GM23248 (cell line): ENCODE data around the gene GNPDA1.

Experiments
- EZH2 ChIP-seq: fragments of 200-600 bp; sonication (generic); IDR thresholded peaks from 2 replicates; pipeline ENCODE4 v1.6.1; 2018; ENCODE audit warnings: antibody characterized with exemption, mild to moderate bottlenecking; ENCODE audit not compliant: insufficient read depth, poor library complexity, severe bottlenecking
- EZH2phosphoT487 ChIP-seq: fragments of 200-600 bp; sonication (generic); IDR thresholded peaks from 2 replicates; pipeline ENCODE4 v1.6.1; 2018; ENCODE audit warnings: antibody characterized with exemption, moderate library complexity, mild to moderate bottlenecking, low read depth; ENCODE audit not compliant: insufficient read depth

DNA sequence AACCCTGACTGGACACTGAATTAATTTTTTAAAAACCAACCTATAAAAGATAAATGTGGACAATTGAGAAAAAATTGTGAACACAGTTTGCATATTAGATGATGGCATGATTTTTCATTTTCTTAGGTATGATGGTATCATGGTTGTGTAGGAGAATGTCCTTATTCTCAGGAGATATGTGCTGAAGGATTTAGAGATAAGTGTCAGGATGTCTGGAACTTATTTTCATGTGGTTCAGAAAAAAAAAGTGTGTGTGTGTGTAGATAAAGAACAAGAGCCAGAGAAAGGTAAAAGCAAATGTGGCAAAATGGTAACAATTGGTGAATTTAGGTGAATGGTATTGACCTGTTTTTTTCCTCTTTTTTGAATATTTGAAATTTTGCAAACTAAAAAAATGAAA is 4.0 kb downstream of the GNPDA1 start:
- TF ChIP-seq EZH2phosphoT487 (no peak), EZH2 (no peak)
